Suprapubic skin (tissue), 4 donors: ENCODE results near the gene PTPRN2. TPM values are rescaled to one million over a fixed set of nuclear protein-coding genes. Genes with fewer than 3 reads are reported as not detected.

ENCODE experiments used
- DNase-seq, 2 donors: peaks; one replicate each; pipeline ENCODE4 v3.0.0-alpha.2; 2019; ENCODE audit warnings: low spot score in 2 of 2
- H3K27ac ChIP-seq: fragments of 200-600 bp; sonication (generic); one replicate; pipeline ENCODE4 v1.5.1; 2019
- H3K27me3 ChIP-seq: fragments of 200-600 bp; sonication (generic); one replicate; pipeline ENCODE4 v1.5.1; 2019
- H3K36me3 ChIP-seq: fragments of 200-600 bp; sonication (generic); one replicate; pipeline ENCODE4 v1.5.1; 2019
- H3K4me1 ChIP-seq: fragments of 200-600 bp; sonication (generic); one replicate; pipeline ENCODE4 v1.5.1; 2019
- H3K4me3 ChIP-seq: fragments of 200-600 bp; sonication (generic); one replicate; pipeline ENCODE4 v1.5.1; 2019; ENCODE audit warnings: mild to moderate bottlenecking
- H3K9me3 ChIP-seq: fragments of 200-600 bp; sonication (generic); one replicate; pipeline ENCODE4 v1.5.1; 2019
- EP300 ChIP-seq: sonication (generic); formaldehyde crosslinking; IDR thresholded peaks from one replicate; pipeline ENCODE4 v1.6.1; 2017; ENCODE audit warnings: antibody characterized with exemption
- POLR2A ChIP-seq, 2 donors: fragments of 450-650 bp; IDR thresholded peaks; one replicate each; pipeline ENCODE4 v1.6.1; 2017; ENCODE audit warnings: antibody characterized with exemption in 2 of 2, mild to moderate bottlenecking in 2 of 2, moderate library complexity in 2 of 2
- POLR2AphosphoS5 ChIP-seq, 3 donors: sonication (generic); formaldehyde crosslinking; IDR thresholded peaks; one replicate each; pipeline ENCODE4 v1.6.1; 2017; ENCODE audit warnings: antibody characterized with exemption in 3 of 3
- WGBS: methylation state at CpG from one replicate; pipeline ENCODE4 v1.1.5; 2018; 5-methylcytosine and 5-hydroxymethylcytosine counted together
- total RNA-seq, 4 donors: library from RNA; depleted of rRNA; stranded (reverse); fragments of >200 nt; gene quantifications; one replicate each; pipeline ENCODE4 v1.1.0, GENCODE V29; 2016
- TF ChIP-seq, protein P1 (sequence below), 2 donors: fragments of 200-600 bp in 1 of 2; fragments of 450-650 bp in 1 of 2; sonication (generic) in 1 of 2; IDR thresholded peaks; one replicate each; pipeline ENCODE4 v1.5.1; 2016 to 2019; ENCODE audit warnings: antibody characterized with exemption in 2 of 2, mild to moderate bottlenecking in 1 of 2, moderate library complexity in 1 of 2

The PTPRN2 gene
- total RNA-seq, 4 donors from 2014 or later: 0.23 to 1.8 (median 1.3) TPM

GRCh38 chr7:157602581-157602980 is 985.0 kb downstream of the PTPRN2 start:
- WGBS: 84% methylated on average over 5 of the region's 14 CpGs
- no peaks in the 10 kb centered on the region for H3K9me3 ChIP-seq

DNA sequence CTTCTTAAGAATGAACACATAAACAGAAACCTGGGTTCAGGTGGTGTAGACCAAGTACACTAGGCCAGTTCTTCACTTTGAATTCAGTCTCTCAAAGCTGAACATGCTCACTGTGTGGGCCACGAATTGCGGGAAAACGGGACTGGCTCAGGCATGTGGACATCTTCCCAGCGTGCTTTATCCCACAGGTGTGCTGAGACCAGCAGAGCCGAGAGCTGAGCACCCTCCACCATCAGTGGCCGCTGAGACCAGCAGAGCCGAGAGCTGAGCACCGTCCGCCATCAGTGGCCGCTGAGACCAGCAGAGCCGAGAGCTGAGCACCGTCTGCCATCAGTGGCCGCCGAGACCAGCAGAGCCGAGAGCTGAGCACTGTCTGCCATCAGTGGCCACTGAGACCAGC is 985.5 kb downstream of the PTPRN2 start:
- whole genome bisulfite sequencing: 88% methylated on average over 11 of the region's 15 CpGs
- Histone ChIP-seq H3K27ac (no peak overlapping the region), H3K4me1 (no peaks in the 10 kb centered on the region), H3K36me3 (no peaks in the 10 kb centered on the region), H3K9me3 (no peaks in the 10 kb centered on the region), H3K4me3 (no peak overlapping the region), H3K27me3 (peaks cover 18% of the 10 kb centered on the region)
- no peak for DNase-seq
- TF ChIP-seq EP300 (no peak), POLR2AphosphoS5 (IDR thresholded peaks at IDR 0.05) (no peak), POLR2A (IDR thresholded peaks at IDR 0.05) (no peak)
- TF ChIP-seq, protein P1, sequence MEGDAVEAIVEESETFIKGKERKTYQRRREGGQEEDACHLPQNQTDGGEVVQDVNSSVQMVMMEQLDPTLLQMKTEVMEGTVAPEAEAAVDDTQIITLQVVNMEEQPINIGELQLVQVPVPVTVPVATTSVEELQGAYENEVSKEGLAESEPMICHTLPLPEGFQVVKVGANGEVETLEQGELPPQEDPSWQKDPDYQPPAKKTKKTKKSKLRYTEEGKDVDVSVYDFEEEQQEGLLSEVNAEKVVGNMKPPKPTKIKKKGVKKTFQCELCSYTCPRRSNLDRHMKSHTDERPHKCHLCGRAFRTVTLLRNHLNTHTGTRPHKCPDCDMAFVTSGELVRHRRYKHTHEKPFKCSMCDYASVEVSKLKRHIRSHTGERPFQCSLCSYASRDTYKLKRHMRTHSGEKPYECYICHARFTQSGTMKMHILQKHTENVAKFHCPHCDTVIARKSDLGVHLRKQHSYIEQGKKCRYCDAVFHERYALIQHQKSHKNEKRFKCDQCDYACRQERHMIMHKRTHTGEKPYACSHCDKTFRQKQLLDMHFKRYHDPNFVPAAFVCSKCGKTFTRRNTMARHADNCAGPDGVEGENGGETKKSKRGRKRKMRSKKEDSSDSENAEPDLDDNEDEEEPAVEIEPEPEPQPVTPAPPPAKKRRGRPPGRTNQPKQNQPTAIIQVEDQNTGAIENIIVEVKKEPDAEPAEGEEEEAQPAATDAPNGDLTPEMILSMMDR (IDR thresholded peaks at IDR 0.05): no peak

More at GRCh38 chr7:157602581-157602980, 985.0 kb downstream of the PTPRN2 start:
- Histone ChIP-seq H3K36me3 (no peaks in the 10 kb centered on the region), H3K27me3 (peaks cover 18% of the 10 kb centered on the region), H3K4me3 (no peak overlapping the region), H3K27ac (no peak overlapping the region), H3K4me1 (no peaks in the 10 kb centered on the region)
- DNase-seq: peak in 1 of 2 donors; percentile 21
- TF ChIP-seq POLR2A (IDR thresholded peaks at IDR 0.05) (no peak), EP300 (no peak), POLR2AphosphoS5 (IDR thresholded peaks at IDR 0.05) (no peak)
- TF ChIP-seq, protein P1 (IDR thresholded peaks at IDR 0.05): no peak

DNA sequence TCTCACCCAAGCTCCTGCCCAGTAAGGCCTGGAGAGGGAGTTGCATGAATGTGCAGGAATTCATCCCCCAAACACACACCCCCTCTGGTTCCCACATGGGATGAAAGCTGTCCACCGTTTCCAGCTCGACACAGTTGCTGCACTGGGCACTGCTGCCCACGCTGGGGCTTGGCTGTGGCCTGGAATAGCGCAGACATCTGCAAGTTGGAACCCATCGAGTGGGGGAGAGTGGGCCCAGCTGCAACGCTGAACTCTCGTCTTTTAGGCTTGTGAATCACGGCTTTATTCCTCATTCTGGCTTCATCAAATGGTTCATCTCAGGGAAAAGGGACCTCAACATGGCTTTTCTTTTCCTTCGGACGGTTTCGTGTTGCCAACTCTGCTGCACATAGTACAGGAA is 986.1 kb downstream of the PTPRN2 start:
- Histone ChIP-seq H3K4me1 (no peaks in the 10 kb centered on the region), H3K27me3 (peaks cover 18% of the 10 kb centered on the region), H3K36me3 (no peaks in the 10 kb centered on the region), H3K9me3 (no peaks in the 10 kb centered on the region), H3K27ac (no peak overlapping the region), H3K4me3 (no peak overlapping the region)
- TF ChIP-seq POLR2A (IDR thresholded peaks at IDR 0.05) (no peak), EP300 (no peak)
- TF ChIP-seq, protein P1 (IDR thresholded peaks at IDR 0.05): no peak
- no peak for DNase-seq
- WGBS: 73% methylated on average over 11 of the region's 11 CpGs

DNA sequence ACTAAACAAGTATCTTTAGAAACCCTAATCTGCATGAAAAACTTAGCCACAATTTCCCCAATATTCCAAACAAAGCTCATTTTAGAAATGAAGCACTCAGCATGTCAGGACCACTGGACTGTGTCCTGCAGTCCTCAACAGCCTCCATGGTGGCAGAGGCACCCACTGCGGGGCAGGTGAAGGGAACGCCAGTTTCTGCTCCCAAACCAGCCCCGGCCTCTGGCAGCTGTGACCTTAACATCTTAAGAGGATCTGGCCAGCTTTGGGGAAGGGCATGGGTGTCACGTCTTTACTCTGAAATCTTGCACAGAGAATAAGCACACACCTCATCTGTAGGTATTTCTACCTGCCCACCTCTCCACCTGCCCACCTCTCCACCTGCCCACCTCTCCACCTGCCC is 988.1 kb downstream of the PTPRN2 start:
- TF ChIP-seq POLR2AphosphoS5 (IDR thresholded peaks at IDR 0.05): no peak
- TF ChIP-seq POLR2A (IDR thresholded peaks at IDR 0.05): no peak
- TF ChIP-seq EP300: no peak
- TF ChIP-seq, protein P1 (IDR thresholded peaks at IDR 0.05): no peak
- no peak overlapping the region for H3K4me3 ChIP-seq
- no peaks in the 10 kb centered on the region for H3K36me3 ChIP-seq
- DNase-seq: no peak
- WGBS: 97% methylated on average over 4 of the region's 4 CpGs
- H3K27me3 ChIP-seq: peaks cover 14% of the 10 kb centered on the region
- H3K9me3 ChIP-seq: no peaks in the 10 kb centered on the region
- no peak overlapping the region for H3K27ac ChIP-seq
- H3K4me1 ChIP-seq: no peaks in the 10 kb centered on the region

DNA sequence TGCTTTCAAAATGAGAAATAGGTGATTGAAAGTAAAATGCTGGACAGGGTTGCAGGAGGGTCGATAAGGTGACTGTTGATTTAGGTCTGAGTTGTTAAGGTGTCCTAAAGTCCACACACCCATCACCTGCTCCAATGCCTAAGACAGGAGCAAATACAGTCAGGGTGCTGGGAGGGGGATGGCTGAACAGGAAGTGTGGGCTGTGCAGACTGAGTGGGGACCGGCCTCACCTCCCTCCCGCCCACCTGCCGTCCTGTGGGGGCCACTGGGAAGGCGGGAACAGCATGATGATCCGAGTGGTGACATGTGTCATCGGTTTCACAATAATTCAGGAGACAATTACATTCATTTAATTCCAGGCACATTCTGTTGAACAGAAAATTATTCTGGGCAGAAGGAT is 990.1 kb downstream of the PTPRN2 start:
- H3K4me3 ChIP-seq: no peak overlapping the region
- H3K4me1 ChIP-seq: no peaks in the 10 kb centered on the region
- H3K9me3 ChIP-seq: no peaks in the 10 kb centered on the region
- 30% methylated on average over 6 of the region's 7 CpGs for WGBS
- no peaks in the 10 kb centered on the region for H3K36me3 ChIP-seq
- no peak overlapping the region for H3K27ac ChIP-seq
- DNase-seq: no peak
- peaks cover 3% of the 10 kb centered on the region for H3K27me3 ChIP-seq
- TF ChIP-seq POLR2A (IDR thresholded peaks at IDR 0.05) (no peak), POLR2AphosphoS5 (IDR thresholded peaks at IDR 0.05) (no peak), EP300 (no peak)
- TF ChIP-seq, protein P1 (IDR thresholded peaks at IDR 0.05): no peak
